IMR-90 (cell line): ENCODE measurements around the gene DPY19L1. TPM values are rescaled to one million over a fixed set of nuclear protein-coding genes. Genes with fewer than 3 reads are reported as not detected.

Source experiments
- ATAC-seq: fragments of 200-7000 bp; cut with Tn5 transposase; 2 replicates; pipeline ENCODE4 v1.9.1; 2020; ENCODE audit warnings: low read depth, mild to moderate bottlenecking, moderate library complexity
- BruUV-seq: library from RNA; stranded (reverse); fragments of 400-500 nt; replicated peaks from 2 replicates; lab custom pipeline; 2021; lab: Mats Ljungman, UMichigan
- CTCF ChIA-PET: fragments of 300-600 bp; formaldehyde crosslinking; extraction: SDS; loops from one replicate; lab custom pipeline; 2021; ENCODE audit warnings: antibody characterized with exemption; lab: Yijun Ruan, JAX
- POLR2A ChIA-PET: fragments of 300-600 bp; sonication (Branson Sonifier 250); formaldehyde crosslinking; loops from one replicate; lab custom pipeline; 2022; ENCODE audit warnings: antibody characterized with exemption; ENCODE audit not compliant: unreplicated experiment; lab: Charles Lee
- DNase-seq: peaks from one replicate; pipeline ENCODE4 v3.0.0; 2013
- H2AFZ ChIP-seq: replicated peaks from 2 replicates; pipeline ENCODE3; 2013; ENCODE audit warnings: low read length, mild to moderate bottlenecking; ENCODE audit not compliant: poor library complexity
- H2AK5ac ChIP-seq: 2 replicates; pipeline ENCODE4 v1.6.1; 2013; ENCODE audit warnings: low read depth, low read length, inconsistent platforms
- H2AK9ac ChIP-seq: replicated peaks from 2 replicates; pipeline ENCODE3; 2013; ENCODE audit warnings: mild to moderate bottlenecking, low read depth, low read length, moderate library complexity; ENCODE audit not compliant: poor library complexity
- H2BK120ac ChIP-seq: 2 replicates; pipeline ENCODE4 v1.6.1; 2013; ENCODE audit warnings: low read depth, low read length, inconsistent platforms
- H2BK15ac ChIP-seq: 3 replicates; pipeline ENCODE4 v1.6.1; 2013; ENCODE audit warnings: low read depth, low read length, inconsistent platforms
- H2BK20ac ChIP-seq: 2 replicates; pipeline ENCODE4 v1.6.1; 2013; ENCODE audit warnings: low read depth, mild to moderate bottlenecking, inconsistent platforms, low read length, moderate library complexity
- H2BK5ac ChIP-seq: 2 replicates; pipeline ENCODE4 v1.6.1; 2013; ENCODE audit warnings: mild to moderate bottlenecking, low read depth, low read length, inconsistent platforms; ENCODE audit not compliant: poor library complexity, severe bottlenecking
- H3K14ac ChIP-seq: replicated peaks from 2 replicates; pipeline ENCODE4 v1.6.1; 2013; ENCODE audit warnings: low read depth, low read length, inconsistent platforms
- H3K18ac ChIP-seq: 2 replicates; pipeline ENCODE4 v1.6.1; 2013; ENCODE audit warnings: low read depth, low read length, control low read depth
- H3K23ac ChIP-seq: 2 replicates; pipeline ENCODE4 v1.6.1; 2013; ENCODE audit warnings: low read depth, low read length, inconsistent platforms
- H3K27ac ChIP-seq: 2 replicates; pipeline ENCODE4 v1.5.1; 2013; ENCODE audit warnings: mild to moderate bottlenecking, control low read depth, low read length; ENCODE audit not compliant: insufficient read depth
- H3K27me3 ChIP-seq: 2 replicates; pipeline ENCODE4 v1.6.1; 2013; ENCODE audit warnings: low read length; ENCODE audit not compliant: control insufficient read depth, insufficient read depth
- H3K36me3 ChIP-seq: 2 replicates; pipeline ENCODE4 v1.6.1; 2013; ENCODE audit warnings: low read length, mixed read lengths; ENCODE audit not compliant: control insufficient read depth, insufficient read depth
- H3K4ac ChIP-seq: 2 replicates; pipeline ENCODE4 v1.6.1; 2013; ENCODE audit warnings: low read depth, low read length, inconsistent platforms
- H3K4me1 ChIP-seq: 2 replicates; pipeline ENCODE4 v1.6.1; 2013; ENCODE audit warnings: low read length, mixed read lengths; ENCODE audit not compliant: control insufficient read depth, insufficient read depth
- H3K4me2 ChIP-seq: 2 replicates; pipeline ENCODE4 v1.6.1; 2013; ENCODE audit warnings: low read depth, mild to moderate bottlenecking, control low read depth, low read length, moderate library complexity
- H3K4me3 ChIP-seq: 2 replicates; pipeline ENCODE4 v1.5.1; 2013; ENCODE audit warnings: low read depth, mild to moderate bottlenecking, control low read depth, low read length, moderate library complexity; ENCODE audit not compliant: insufficient read depth
- H3K56ac ChIP-seq: 2 replicates; pipeline ENCODE4 v1.6.1; 2013; ENCODE audit warnings: low read length, inconsistent platforms; ENCODE audit not compliant: insufficient read depth; ENCODE audit errors: extremely low read depth
- H3K79me1 ChIP-seq, 2 experiments: 2 replicates each; pipeline ENCODE4 v1.6.1; 2013; ENCODE audit warnings: low read length in 2 of 2, inconsistent platforms in 1 of 2, low read depth in 1 of 2
- H3K9ac ChIP-seq: 2 replicates; pipeline ENCODE4 v1.6.1; 2013; ENCODE audit warnings: low read depth, low read length, control low read depth
- H3K9me1 ChIP-seq: 2 replicates; pipeline ENCODE4 v1.6.1; 2013; ENCODE audit warnings: low read length, inconsistent platforms; ENCODE audit not compliant: insufficient read depth
- H3K9me3 ChIP-seq: 2 replicates; pipeline ENCODE4 v1.6.1; 2013; ENCODE audit warnings: low read length; ENCODE audit not compliant: control insufficient read depth, insufficient read depth
- H4K20me1 ChIP-seq: 2 replicates; pipeline ENCODE4 v1.6.1; 2013; ENCODE audit warnings: low read length, inconsistent platforms; ENCODE audit not compliant: insufficient read depth
- H4K5ac ChIP-seq: 2 replicates; pipeline ENCODE4 v1.6.1; 2013; ENCODE audit warnings: mild to moderate bottlenecking, low read depth, low read length, control low read depth
- H4K8ac ChIP-seq, 2 experiments: 2 replicates each; pipeline ENCODE4 v1.6.1; 2013; ENCODE audit warnings: low read depth in 2 of 2, low read length in 2 of 2, control low read depth in 1 of 2, inconsistent platforms in 1 of 2
- H4K91ac ChIP-seq: 2 replicates; pipeline ENCODE4 v1.6.1; 2013; ENCODE audit warnings: low read depth, low read length, inconsistent platforms; ENCODE audit not compliant: insufficient read depth
- BHLHE40 ChIP-seq: fragments of 150-350 bp; IDR thresholded peaks from 2 replicates; pipeline ENCODE4 v1.6.1; 2016; ENCODE audit warnings: mild to moderate bottlenecking, low read depth, low read length
- CHD1 ChIP-seq: IDR thresholded peaks from 2 replicates; pipeline ENCODE4 v1.6.1; 2012; ENCODE audit warnings: low read depth, low read length, improper control_type of control experiment
- MXI1 ChIP-seq: IDR thresholded peaks from 2 replicates; pipeline ENCODE4 v1.6.1; 2012; ENCODE audit warnings: low read depth, mild to moderate bottlenecking, low read length, moderate library complexity, borderline replicate concordance
- RAD21 ChIP-seq: IDR thresholded peaks from 2 replicates; pipeline ENCODE4 v1.6.1; 2012; ENCODE audit warnings: low read length, improper control_type of control experiment
- USF2 ChIP-seq: fragments of 150-350 bp; IDR thresholded peaks from 2 replicates; pipeline ENCODE4 v1.6.1; 2017; ENCODE audit warnings: mild to moderate bottlenecking, antibody characterized with exemption, low read length, low read depth
- WGBS, 2 experiments: methylation state at CpG; one replicate each; pipeline versions ENCODE4 v1.1.5 to v1.1.7; 2013; ENCODE audit warnings: missing lambda C conversion rate in 2 of 2; ENCODE audit not compliant: insufficient read length in 1 of 2; ENCODE audit errors: extremely low coverage in 2 of 2; 5-methylcytosine and 5-hydroxymethylcytosine counted together
- dilution Hi-C: fragments of 300-500 bp; cut with HindIII; formaldehyde crosslinking; loops from one replicate; pipeline ENCODE4 v1.14.3; 2018; ENCODE audit warnings: low sequenced_read_pairs; ENCODE audit not compliant: unreplicated experiment
- in situ Hi-C: fragments of 300-500 bp; cut with MboI; formaldehyde crosslinking; loops from 3 replicates; pipeline ENCODE4 v1.14.3; 2019; ENCODE audit warnings: low sequenced_read_pairs, inconsistent platforms, mixed read lengths
- intact Hi-C: fragments of 100-400 bp; cut with micrococcal nuclease; formaldehyde crosslinking; loops from 2 replicates; pipeline ENCODE4 v1.10.0; 2022
- polyA plus RNA-seq, 3 experiments: library from polyadenylated mRNA; depleted of rRNA; stranded (reverse); fragments of >200 nt; gene quantifications; 2 replicates each; pipeline ENCODE4 v1.2.3, GENCODE V29; 2012; ENCODE audit warnings: low replicate concordance in 1 of 3
- total RNA-seq: library from RNA; depleted of rRNA; stranded (reverse); fragments of >200 nt; gene quantifications from 2 replicates; pipeline ENCODE4 v1.2.3, GENCODE V29; 2012

DPY19L1 gene
- total and polyA plus RNA-seq, 2 of the 4 experiments (the other 2 are of a cell fraction) = 12.1 to 12.2 TPM

- DNase-seq = peak; percentile 70
- H2AFZ ChIP-seq = no peak overlapping the region
- H2AK9ac ChIP-seq = no peak overlapping the region
- H3K56ac ChIP-seq = no peak overlapping the region
- H3K9me3 ChIP-seq = no peaks in the 10 kb centered on the region
- no peak overlapping the region for H3K4ac ChIP-seq
- no peaks in the 10 kb centered on the region for H3K4me1 ChIP-seq
- no peak overlapping the region; the same call in 1 of the 2 replicates for H3K9ac ChIP-seq
- peak overlapping the region; percentile 66 for H3K4me2 ChIP-seq
- H3K27ac ChIP-seq = no peak overlapping the region
- no peaks in the 10 kb centered on the region for H3K9me1 ChIP-seq
- intact Hi-C loops = no loop called here
- H3K14ac ChIP-seq = no peak overlapping the region; the same call in 1 of the 2 replicates
- in situ Hi-C loops = no loop called here
- BruUV-seq = no TSS peak
- H3K23ac ChIP-seq = peak overlapping the region; percentile 19; the same call in 1 of the 2 replicates
- TF ChIP-seq RAD21 (no peak), USF2 (peak; percentile 46; the same call in 1 of the 2 replicates), MXI1 (peak; percentile 40; the same call in 1 of the 2 replicates), BHLHE40 (peak; percentile 90), CHD1 (no peak)
- H4K5ac ChIP-seq = peak overlapping the region; percentile 57; the same call in 1 of the 2 replicates
- WGBS, 2 experiments = 31% methylated on average over 3 of the region's 12 CpGs; no CpG with 5 or more reads in 1 of the 2 experiments
- ATAC-seq = peak; percentile 85
- dilution Hi-C loops = no loop called here
- H3K18ac ChIP-seq = no peak overlapping the region; the same call in 1 of the 2 replicates
- H2BK120ac ChIP-seq = no peak overlapping the region
- 0 out of 2 replicates have a peak overlapping the region, but pooled peaks have one; percentile 35 for H2BK20ac ChIP-seq
- H2BK15ac ChIP-seq = no peak overlapping the region; the same call in 2 of the 3 replicates
- H4K20me1 ChIP-seq = no peaks in the 10 kb centered on the region
- H3K27me3 ChIP-seq = no peaks in the 10 kb centered on the region
- peak overlapping the region; percentile 19 for H2BK5ac ChIP-seq
- H4K8ac ChIP-seq = peak overlapping the region in 1 of 2 experiments; percentile 50; a peak in 2 of 4 replicates
- H4K91ac ChIP-seq = no peak overlapping the region; the same call in 1 of the 2 replicates
- H3K79me1 ChIP-seq = no peaks in the 10 kb centered on the region
- H3K36me3 ChIP-seq = no peaks in the 10 kb centered on the region
- ChIA-PET POLR2A (no interaction called here), CTCF (interaction anchor here (1.0 kb wide), 1 partner anchor 12 kb away, joined by 3 read pairs; no protein-coding TSS in a partner anchor)
- 0 out of 2 replicates have a peak overlapping the region, but pooled peaks have one; percentile 18 for H2AK5ac ChIP-seq
- no peak overlapping the region; the same call in 1 of the 2 replicates for H3K4me3 ChIP-seq
Measured at GRCh38 chr7:34991938-34992840, 45.1 kb downstream of the DPY19L1 start.
